Stimulated activated CD4-positive, alpha-beta T cell treated with anti-CD3 and anti-CD28 coated beads, Interleukin-1b, Interleukin-23, amount 100 ng/mL, for 24 hours (primary cell): ENCODE data around the gene GALNT9.

Source experiments
- DNase-seq, 4 experiments: peaks; one replicate each; pipeline ENCODE4 v3.0.0-alpha.2; 2020; ENCODE audit warnings: low read depth in 4 of 4, low spot score in 1 of 4

The GALNT9 gene

GRCh38 chr12:132187646-132188450, 141.5 kb downstream of the GALNT9 start:
- DNase-seq, result no peak

DNA sequence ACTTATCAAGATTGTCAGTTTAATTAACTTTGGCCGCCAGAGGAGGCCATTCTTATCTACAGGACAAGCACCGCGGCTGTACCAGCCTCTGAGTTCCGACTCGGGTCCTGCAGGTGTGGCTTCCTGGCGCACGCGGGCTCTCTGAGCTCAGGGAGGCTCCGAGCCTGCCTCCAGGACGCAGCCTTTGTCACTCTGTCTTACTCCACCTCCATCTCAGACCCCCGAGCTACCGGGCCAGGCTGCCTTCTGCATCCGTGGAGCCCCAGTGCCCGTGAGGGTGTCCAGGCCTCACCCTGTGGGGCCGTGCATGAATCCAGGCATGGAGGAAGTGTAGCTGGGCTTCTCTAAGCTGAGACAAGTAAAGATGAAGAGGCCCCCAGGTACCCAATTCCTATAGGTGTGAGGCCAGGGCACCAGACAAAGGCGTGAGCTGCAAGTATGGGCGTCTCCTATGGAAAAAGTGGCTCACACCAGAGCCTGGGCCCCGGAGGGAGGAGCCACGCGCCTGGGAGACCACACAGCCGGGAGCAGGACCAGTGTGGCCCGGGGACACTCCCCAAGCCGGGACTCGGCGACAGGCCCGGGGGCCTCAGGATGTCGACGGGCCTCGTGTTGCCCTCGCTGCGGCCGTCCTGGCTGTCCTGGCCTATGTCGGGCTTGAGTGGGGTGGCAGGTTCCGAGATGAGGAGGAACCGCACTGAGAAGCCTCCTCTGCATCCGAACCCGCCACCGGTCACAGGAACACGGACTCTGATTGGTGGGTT, 142.3 kb downstream of the GALNT9 start:
- DNase-seq, result no peak

- DNase-seq, result no peak
These were observed 143.1 kb downstream of the GALNT9 start for GRCh38 chr12:132186208-132186856.

- no peak for DNase-seq
These were observed 143.7 kb downstream of the GALNT9 start for GRCh38 chr12:132185705-132186104.

DNA sequence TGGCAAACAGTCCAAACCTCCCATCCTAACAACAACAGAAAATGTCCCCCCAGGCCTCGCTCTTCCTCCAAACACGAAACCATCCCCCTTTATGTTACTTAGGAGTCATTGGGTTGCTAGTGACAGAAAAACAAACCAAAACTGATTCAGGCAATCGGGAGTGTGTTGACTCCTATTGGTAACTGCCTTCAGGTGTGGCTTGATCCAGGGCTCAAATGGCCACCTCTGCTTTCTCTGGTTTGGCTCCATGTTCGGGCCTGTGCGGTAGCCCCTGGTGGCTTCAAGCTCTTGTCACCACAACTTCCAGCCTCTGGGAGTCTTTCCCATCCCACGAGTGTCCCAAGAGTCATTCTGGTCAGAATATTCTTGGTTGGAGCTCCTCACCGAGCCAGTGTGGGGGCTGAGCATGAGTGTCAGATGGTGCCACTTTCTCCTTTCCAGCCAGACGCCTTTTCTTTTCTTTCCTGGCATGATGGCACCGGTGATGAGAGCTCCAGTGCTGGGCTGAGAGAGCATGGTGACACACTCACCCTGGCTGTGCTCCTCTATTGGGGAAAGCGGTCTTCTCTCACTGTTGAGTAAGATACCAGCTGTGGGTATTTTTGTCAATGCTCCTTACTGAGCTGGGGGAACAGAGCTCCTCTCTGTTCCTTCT, 146.6 kb downstream of the GALNT9 start:
- no peak for DNase-seq

DNA sequence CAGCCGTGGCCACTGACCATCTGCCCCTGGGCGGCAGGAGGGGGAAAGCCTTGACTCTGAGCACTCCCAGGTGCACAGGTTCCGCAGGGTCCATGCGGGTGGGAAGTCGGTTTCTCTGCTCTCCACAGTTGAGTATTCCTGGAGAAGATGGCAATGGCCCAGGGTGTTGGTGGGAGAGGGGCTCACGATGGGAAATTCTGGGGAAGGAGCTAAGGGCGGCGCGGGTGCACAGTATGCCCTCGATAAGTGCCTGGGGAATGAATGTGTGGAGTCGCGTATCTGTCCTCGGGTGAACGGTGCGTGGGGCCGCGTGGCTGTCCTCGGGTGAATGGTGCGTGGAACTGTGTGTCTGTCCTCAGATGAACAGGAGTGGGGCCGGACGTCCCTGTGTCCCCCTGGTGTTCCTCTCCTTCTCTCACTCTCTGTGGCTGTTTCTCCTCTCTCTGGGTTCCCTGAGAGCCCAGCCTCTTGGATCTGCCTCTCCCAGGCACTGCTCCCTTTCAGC, 147.1 kb downstream of the GALNT9 start:
- no peak for DNase-seq

GRCh38 chr12:132181570-132182200, 147.7 kb downstream of the GALNT9 start:
- no peak for DNase-seq

DNA sequence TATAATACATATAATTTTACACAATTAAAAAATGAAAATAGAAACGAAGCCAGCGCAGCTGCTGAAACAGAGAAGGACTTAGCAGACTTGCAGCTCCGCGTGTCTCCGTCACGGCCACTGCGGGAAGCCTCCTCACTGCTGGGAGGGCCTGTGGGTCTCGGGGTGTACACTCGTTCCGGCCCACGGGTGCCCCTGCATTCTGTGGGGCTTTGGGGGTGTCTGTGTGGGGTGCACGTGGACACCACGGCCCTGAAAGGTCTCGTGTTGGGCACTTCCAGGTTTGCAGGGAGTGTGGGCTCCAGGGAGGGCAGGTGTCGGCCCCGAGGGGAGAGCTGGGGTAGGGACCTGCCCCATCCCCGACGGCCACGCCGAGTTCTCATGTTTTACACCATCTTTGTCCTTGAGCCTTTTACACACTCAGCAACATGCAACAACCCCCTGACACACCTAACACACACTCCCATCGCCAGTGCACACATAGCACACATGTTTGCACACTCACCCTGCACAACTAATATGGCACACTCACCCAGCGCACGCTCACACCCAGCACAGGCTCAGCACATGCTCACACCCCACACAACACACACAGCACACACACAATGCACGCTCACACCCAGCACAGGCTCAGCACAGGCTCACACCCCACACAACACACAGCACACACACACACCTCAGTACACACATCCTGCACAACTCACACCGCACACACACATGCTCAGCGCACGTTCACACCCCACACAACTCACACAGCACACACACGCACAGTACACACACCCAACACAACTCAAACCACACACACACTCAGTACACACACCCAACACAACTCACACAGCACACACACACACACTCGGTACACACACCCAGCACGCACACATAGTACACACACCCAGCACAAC, 148.5 kb downstream of the GALNT9 start:
- DNase-seq, result no peak

DNA sequence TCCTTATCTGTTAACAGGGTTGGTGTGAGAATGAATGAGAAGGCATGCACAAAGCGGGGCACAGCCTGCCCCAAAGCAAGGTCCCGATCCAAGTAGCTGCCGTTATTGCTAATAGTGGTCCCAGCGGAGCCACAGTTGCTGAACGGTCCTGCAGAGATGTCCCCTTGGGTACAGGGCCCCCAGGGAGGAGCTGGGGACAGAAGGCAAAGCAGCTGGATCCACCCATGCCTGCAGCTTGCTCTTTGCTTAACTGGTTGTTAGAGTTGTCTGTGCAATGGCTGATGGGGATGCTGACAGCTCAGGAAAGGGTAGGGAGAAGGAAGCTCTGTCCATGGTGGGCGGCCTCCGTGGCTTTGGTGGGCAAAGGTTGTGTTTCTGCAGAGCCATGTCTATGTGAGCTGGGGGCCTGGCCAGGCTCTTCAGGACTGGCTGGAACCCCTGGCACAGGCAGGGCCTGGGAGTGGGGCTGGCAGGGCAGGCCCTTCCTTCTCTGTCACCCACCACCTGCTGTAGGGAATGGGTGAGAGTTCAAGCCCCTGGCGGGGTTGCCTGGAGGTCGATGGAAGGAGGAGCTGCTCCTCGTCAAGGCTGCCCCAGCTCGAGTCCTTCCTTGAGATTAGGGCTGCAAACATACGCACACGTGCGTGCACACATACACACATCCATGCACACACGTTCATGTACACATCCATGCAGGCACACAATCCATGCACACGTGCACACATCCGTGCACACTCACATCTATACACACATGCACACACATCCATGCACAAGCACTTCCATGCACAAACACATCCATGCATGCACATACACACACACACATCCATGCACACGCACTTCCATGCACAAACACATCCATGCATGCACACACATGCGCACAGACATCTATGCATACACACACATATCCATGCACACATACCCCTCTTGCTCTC, 149.7 kb downstream of the GALNT9 start:
- no peak for DNase-seq

DNA sequence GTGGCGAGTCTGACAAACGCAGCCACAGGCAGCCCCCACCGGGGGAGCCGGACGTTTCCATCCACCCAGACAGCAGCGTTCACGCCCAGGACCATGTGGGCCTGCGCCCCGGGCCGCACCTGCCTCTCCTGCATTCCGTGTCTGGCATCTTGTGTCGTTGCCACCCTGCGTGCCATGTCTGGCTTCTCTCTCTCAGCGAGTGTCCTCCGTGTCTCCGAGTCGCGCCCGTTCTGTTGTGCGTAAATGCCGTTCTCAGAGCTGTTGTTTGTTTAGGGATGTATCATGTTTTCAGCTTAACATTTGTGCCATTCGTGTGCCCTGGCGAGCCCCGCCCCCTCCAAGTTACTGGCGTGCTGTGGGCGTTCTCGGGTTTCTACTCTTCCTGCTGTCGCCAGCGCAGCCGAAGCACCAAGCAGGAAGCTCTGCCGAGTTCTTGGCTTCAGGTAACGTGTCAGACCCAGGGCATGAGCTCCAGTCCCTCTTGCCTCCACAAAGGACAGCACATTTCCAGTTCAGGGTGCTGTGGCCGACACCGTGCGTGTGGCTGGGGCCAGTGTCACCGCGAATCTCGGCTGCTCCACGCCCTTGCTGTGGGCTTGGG, 150.5 kb downstream of the GALNT9 start:
- no peak for DNase-seq

- DNase-seq, result no peak
These were observed 151.1 kb downstream of the GALNT9 start for GRCh38 chr12:132178316-132178715.

- DNase-seq, result no peak
These were observed 152.4 kb downstream of the GALNT9 start for GRCh38 chr12:132176920-132177551.

- DNase-seq, result no peak
These were observed 152.9 kb downstream of the GALNT9 start for GRCh38 chr12:132176385-132176919.

DNA sequence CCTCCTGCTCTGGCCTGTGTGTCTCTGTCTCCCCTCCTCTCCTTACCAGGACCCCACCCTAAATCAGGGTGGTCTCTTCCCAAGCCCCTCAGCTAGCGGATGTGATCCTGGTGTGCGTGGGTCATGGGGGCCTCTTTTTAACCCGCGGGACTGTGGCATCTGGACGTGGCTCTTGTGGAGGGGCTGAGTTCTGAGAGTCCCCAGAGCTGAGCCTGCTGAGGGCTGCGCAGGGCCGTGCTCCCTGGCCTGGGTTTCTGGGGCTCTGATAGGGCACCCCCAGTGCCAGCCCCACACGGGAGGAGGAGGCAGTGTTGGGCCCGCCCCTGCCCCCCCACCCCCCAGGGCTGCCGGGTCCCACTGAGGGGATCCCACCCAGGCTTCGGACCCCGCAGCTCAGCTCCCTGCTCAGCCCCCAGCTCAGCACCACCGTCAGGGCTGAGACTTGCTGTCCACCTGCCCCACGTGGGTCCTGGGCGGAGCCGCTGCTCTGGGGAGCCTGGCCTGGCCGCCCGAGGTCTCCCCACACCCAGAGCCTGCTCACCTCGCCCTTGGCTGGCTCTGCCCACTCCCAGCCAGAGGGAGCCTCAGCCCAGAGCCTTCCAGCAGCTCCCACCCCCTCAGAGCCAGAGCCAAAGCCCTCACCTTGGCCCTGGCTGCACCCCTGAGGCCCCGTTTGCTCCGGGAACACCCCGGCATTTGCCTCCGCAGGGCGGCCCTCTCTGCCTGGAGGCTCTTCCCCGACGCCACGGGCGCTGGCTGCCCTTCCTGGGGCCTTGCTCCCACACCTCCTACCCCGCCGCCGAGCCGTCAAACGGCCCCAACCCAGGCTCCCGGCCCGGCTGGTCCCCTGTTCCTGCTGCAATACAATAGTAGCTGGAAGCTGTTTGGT, 153.6 kb downstream of the GALNT9 start:
- no peak for DNase-seq

DNA sequence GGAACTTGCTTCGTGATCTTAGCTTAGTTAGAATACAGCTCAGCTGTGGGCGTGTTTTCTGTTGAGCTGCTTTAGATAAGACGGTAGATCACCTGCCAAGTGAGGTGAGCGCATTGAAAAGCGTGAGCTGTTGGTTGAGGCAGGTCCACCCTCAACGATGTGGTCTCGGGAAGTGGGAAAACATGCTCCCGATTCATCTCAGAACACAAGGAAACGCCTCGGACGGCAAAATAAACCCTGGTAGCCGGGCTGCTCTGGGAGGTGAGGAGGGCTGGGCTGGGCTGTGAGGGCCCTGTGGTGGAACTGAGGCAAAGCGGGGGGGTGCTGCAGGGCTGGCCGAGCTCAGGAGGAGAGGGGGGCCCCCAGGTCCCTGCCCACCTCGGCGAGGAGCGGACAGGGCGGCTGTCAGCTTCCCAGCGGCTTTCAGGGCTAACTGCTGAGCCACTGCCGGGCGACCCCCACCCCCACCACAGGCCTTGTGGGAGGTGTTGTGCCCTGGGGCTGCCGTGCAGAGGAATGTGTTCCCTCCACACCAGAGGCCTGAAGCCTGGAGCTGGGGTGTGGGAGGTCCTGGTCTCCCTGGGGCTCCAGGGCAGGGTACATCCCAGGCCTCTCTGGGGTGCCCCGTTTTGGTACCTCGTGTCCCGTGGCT, 154.4 kb downstream of the GALNT9 start:
- no peak for DNase-seq
